GM21619 (cell line): ENCODE data around the gene VHLL.

Experiments
- ATAC-seq: cut with Tn5 transposase; IDR thresholded peaks from one replicate; pipeline ENCODE4 v1.9.1; 2021; ENCODE audit not compliant: unreplicated experiment

VHLL gene

GRCh38 chr1:156257711-156258110 is 41.4 kb downstream of the VHLL start:
- no peak for ATAC-seq

GRCh38 chr1:156253634-156254033 is 45.5 kb downstream of the VHLL start:
- ATAC-seq = no peak

- no peak for ATAC-seq
Observed at GRCh38 chr1:156251527-156251926, 47.6 kb downstream of the VHLL start.

- ATAC-seq = no peak
Observed at GRCh38 chr1:156249593-156249992, 49.5 kb downstream of the VHLL start.
